Neuronal stem cell (in vitro differentiated cells): ENCODE results near the gene CSNK2B.
A peak's percentile ranks its signal among the peaks of the same experiment; 100 is the strongest.

Experiments
- DNase-seq: peaks from one replicate; pipeline ENCODE4 v3.0.0-alpha.2; 2013; ENCODE audit warnings: low spot score
- H2AFZ ChIP-seq: one replicate; pipeline ENCODE4 v1.6.1; 2013; ENCODE audit warnings: mild to moderate bottlenecking, low read length, inconsistent platforms
- H2AK5ac ChIP-seq: 2 replicates; pipeline ENCODE4 v1.6.1; 2013; ENCODE audit warnings: low read depth, mild to moderate bottlenecking, inconsistent platforms, low read length, moderate library complexity, mixed read lengths
- H2BK120ac ChIP-seq: 2 replicates; pipeline ENCODE4 v1.6.1; 2013; ENCODE audit warnings: low read depth, mild to moderate bottlenecking, inconsistent platforms, low read length, moderate library complexity, mixed read lengths
- H2BK12ac ChIP-seq: one replicate; pipeline ENCODE4 v1.6.1; 2013; ENCODE audit warnings: low read length, inconsistent platforms
- H2BK15ac ChIP-seq: 2 replicates; pipeline ENCODE4 v1.6.1; 2013; ENCODE audit warnings: mild to moderate bottlenecking, low read length, inconsistent platforms, mixed read lengths
- H2BK5ac ChIP-seq: one replicate; pipeline ENCODE4 v1.6.1; 2013; ENCODE audit warnings: inconsistent platforms, mild to moderate bottlenecking, low read length, moderate library complexity
- H3K14ac ChIP-seq: one replicate; pipeline ENCODE4 v1.6.1; 2013; ENCODE audit warnings: low read length, inconsistent platforms
- H3K18ac ChIP-seq: 2 replicates; pipeline ENCODE4 v1.6.1; 2013; ENCODE audit warnings: low read length, inconsistent platforms
- H3K23ac ChIP-seq: 2 replicates; pipeline ENCODE4 v1.6.1; 2013; ENCODE audit warnings: low read depth, mild to moderate bottlenecking, mixed read lengths, low read length, inconsistent platforms; ENCODE audit not compliant: poor library complexity
- H3K27ac ChIP-seq: replicated peaks from 3 replicates; pipeline ENCODE4 v1.5.1; 2013; ENCODE audit warnings: low read length, inconsistent platforms
- H3K27me3 ChIP-seq, 3 experiments: 2 replicates each; pipeline ENCODE4 v1.6.1; 2013; ENCODE audit warnings: low read length in 3 of 3, mild to moderate bottlenecking in 2 of 3, inconsistent platforms in 1 of 3, low read depth in 1 of 3, mixed read lengths in 1 of 3, moderate library complexity in 1 of 3; ENCODE audit not compliant: control insufficient read depth in 3 of 3, insufficient read depth in 3 of 3
- H3K36me3 ChIP-seq, 2 donors: replicated peaks in 1 of 2; 2 replicates each; pipeline ENCODE4 v1.6.1; 2013; ENCODE audit warnings: low read length in 2 of 2; ENCODE audit not compliant: control insufficient read depth in 2 of 2, insufficient read depth in 2 of 2
- H3K4ac ChIP-seq: 2 replicates; pipeline ENCODE4 v1.6.1; 2013; ENCODE audit warnings: inconsistent platforms, mild to moderate bottlenecking, low read length, moderate library complexity
- H3K4me1 ChIP-seq, 2 donors: 1 replicate in 1 of 2; 2 replicates in 1 of 2; pipeline ENCODE4 v1.6.1; 2013; ENCODE audit warnings: low read length in 2 of 2, low read depth in 1 of 2; ENCODE audit not compliant: control insufficient read depth in 2 of 2, insufficient read depth in 1 of 2
- H3K4me2 ChIP-seq: one replicate; pipeline ENCODE4 v1.6.1; 2013; ENCODE audit warnings: mild to moderate bottlenecking, low read length, inconsistent platforms; ENCODE audit not compliant: insufficient read depth, poor library complexity, severe bottlenecking
- H3K4me3 ChIP-seq, 2 donors: 2 replicates each; pipeline ENCODE4 v1.5.1; 2013; ENCODE audit warnings: low read length in 2 of 2, mild to moderate bottlenecking in 2 of 2, inconsistent platforms in 1 of 2, moderate library complexity in 1 of 2
- H3K79me1 ChIP-seq: one replicate; pipeline ENCODE4 v1.6.1; 2013; ENCODE audit warnings: low read depth, mild to moderate bottlenecking, inconsistent platforms, low read length, moderate library complexity
- H3K9ac ChIP-seq: one replicate; pipeline ENCODE4 v1.6.1; 2013; ENCODE audit warnings: mild to moderate bottlenecking, low read depth, low read length, inconsistent platforms; ENCODE audit not compliant: poor library complexity
- H3K9me3 ChIP-seq, 2 donors: replicated peaks in 1 of 2; 2 replicates each; pipeline versions ENCODE3 to v1.6.1; 2013; ENCODE audit warnings: low read length in 2 of 2, mild to moderate bottlenecking in 2 of 2, inconsistent platforms in 1 of 2, low read depth in 1 of 2, mixed read lengths in 1 of 2, moderate library complexity in 1 of 2; ENCODE audit not compliant: control insufficient read depth in 2 of 2, insufficient read depth in 1 of 2
- H4K8ac ChIP-seq: one replicate; pipeline ENCODE4 v1.6.1; 2013; ENCODE audit warnings: low read depth, mild to moderate bottlenecking, inconsistent platforms, low read length, moderate library complexity
- H4K91ac ChIP-seq: one replicate; pipeline ENCODE4 v1.6.1; 2013; ENCODE audit warnings: low read length, low read depth, mild to moderate bottlenecking, inconsistent platforms; ENCODE audit not compliant: poor library complexity
- WGBS, 2 donors: extraction: QIAGEN DNeasy Blood & Tissue Kit; methylation state at CpG; one replicate each; pipeline ENCODE4 v1.1.7; 2013; ENCODE audit warnings: missing lambda C conversion rate in 2 of 2, mixed read lengths in 1 of 2; ENCODE audit not compliant: insufficient read length in 2 of 2, insufficient replicate concordance in 1 of 2; ENCODE audit errors: extremely low coverage in 2 of 2; 5-methylcytosine and 5-hydroxymethylcytosine counted together

CSNK2B gene

DNA sequence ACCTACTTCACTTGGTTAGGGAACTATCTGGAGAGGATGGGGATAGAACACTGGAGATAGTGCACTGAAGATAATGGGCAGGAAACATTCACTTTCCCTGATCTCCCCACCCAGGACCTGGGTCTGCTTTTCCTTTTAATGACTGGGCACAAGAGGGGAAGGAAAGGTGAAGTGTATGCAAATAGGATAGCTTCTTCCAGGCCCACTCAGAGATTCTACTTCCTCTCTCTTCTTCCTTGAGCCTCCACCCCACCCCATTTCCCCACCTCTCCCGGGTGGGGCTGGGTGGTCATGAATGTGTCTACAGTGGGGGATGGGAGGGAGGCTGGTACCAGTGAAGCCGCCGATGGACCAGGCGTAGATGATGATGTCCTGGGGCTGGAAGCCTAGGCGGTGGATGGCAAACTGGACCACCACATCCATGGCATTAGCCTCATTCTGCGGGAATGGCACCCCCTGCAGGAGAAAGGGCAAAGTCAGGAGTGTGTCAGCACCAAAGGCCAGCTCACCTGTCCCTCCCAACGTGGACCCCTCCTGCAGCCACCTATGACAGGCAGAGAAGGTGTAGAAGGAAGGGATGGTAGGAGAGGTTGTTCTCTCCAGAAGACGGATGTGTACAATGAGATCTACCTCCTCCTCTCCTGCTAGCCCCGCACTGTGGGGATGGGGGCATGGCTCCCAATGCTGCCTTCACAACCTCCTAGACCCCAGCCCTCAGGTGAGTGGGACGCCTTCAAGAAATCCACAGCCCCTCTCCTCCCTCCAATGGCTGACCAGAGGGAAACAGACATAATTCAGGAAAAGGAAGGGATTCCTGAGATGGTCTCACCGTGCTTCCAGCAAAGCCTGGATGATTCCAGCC lies 23.6 kb downstream of the CSNK2B start:
- Histone ChIP-seq H3K9ac (no peak overlapping the region), H2BK15ac (no peak overlapping the region), H3K4me3 (no peak overlapping the region), H3K4me1 (peaks cover 0 to 2% of the 10 kb centered on the region in 2 donors), H4K91ac (no peak overlapping the region), H3K14ac (no peak overlapping the region), H2AFZ (no peak overlapping the region), H3K23ac (no peak overlapping the region), H3K4me2 (no peak overlapping the region), H2BK120ac (no peak overlapping the region), H3K9me3 (no peaks in the 10 kb centered on the region), H2BK12ac (no peak overlapping the region), H3K79me1 (no peaks in the 10 kb centered on the region), H3K27ac (no peak overlapping the region), H3K36me3 (peaks cover 46 to 92% of the 10 kb centered on the region in 2 donors), H2AK5ac (no peak overlapping the region), H3K18ac (no peak overlapping the region), H3K4ac (no peak overlapping the region), H2BK5ac (no peak overlapping the region), H4K8ac (no peak overlapping the region), H3K27me3 (no peaks in the 10 kb centered on the region)
- no peak for DNase-seq
- WGBS, 2 donors, result no CpG with 5 or more reads among the region's 11 CpGs

- Histone ChIP-seq H2BK120ac (no peak overlapping the region), H3K4me3 (no peak overlapping the region), H4K8ac (no peak overlapping the region), H3K23ac (no peak overlapping the region), H3K9ac (peak overlapping the region; percentile 32), H3K27ac (no peak overlapping the region), H4K91ac (no peak overlapping the region), H3K36me3 (peaks cover 50 to 97% of the 10 kb centered on the region in 2 donors), H3K79me1 (no peaks in the 10 kb centered on the region), H2AK5ac (no peak overlapping the region), H3K4me1 (peaks cover 0 to 2% of the 10 kb centered on the region in 2 donors), H3K27me3 (no peaks in the 10 kb centered on the region), H2AFZ (no peak overlapping the region), H3K4ac (no peak overlapping the region), H3K14ac (no peak overlapping the region), H3K4me2 (no peak overlapping the region), H2BK5ac (no peak overlapping the region), H2BK12ac (no peak overlapping the region), H2BK15ac (no peak overlapping the region), H3K9me3 (no peaks in the 10 kb centered on the region), H3K18ac (no peak overlapping the region)
- no CpG with 5 or more reads among the region's 10 CpGs for WGBS, 2 donors
- no peak for DNase-seq
Observed at GRCh38 chr6:31690231-31691077, 24.6 kb downstream of the CSNK2B start.

DNA sequence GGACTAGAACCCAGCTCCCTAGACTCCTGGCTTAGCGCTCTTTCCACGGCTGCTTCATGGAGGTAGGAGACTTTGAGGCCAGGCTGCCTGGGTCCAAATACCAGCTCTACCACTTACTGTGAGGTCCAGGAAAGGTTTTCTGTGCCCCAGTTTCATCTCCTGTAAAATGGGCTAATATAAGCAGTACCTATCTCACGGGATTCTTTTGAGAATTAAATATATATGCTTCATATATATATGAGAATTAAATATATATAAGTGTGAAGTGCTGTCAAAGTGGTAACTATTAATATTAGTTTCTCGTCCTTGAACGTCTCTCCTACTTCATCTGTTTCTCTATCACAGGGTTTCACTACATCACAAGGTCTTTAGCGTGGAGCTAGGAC lies 25.2 kb downstream of the CSNK2B start:
- Histone ChIP-seq H3K9me3 (no peaks in the 10 kb centered on the region), H2AFZ (no peak overlapping the region), H3K79me1 (no peaks in the 10 kb centered on the region), H4K8ac (no peak overlapping the region), H3K4me3 (no peak overlapping the region), H3K4ac (no peak overlapping the region), H3K4me2 (no peak overlapping the region), H3K27me3 (no peaks in the 10 kb centered on the region), H2BK120ac (no peak overlapping the region), H3K27ac (no peak overlapping the region), H3K9ac (no peak overlapping the region), H2BK5ac (no peak overlapping the region), H3K4me1 (peaks cover 0 to 2% of the 10 kb centered on the region in 2 donors), H2AK5ac (no peak overlapping the region), H3K36me3 (peaks cover 50 to 96% of the 10 kb centered on the region in 2 donors), H4K91ac (no peak overlapping the region), H3K18ac (no peak overlapping the region), H2BK15ac (no peak overlapping the region), H2BK12ac (no peak overlapping the region), H3K14ac (no peak overlapping the region), H3K23ac (no peak overlapping the region)
- no peak for DNase-seq
- WGBS, 2 donors, result no CpG with 5 or more reads among the region's 6 CpGs

GRCh38 chr6:31691564-31692108 lies 25.8 kb downstream of the CSNK2B start:
- Histone ChIP-seq H3K79me1 (no peaks in the 10 kb centered on the region), H3K9me3 (no peaks in the 10 kb centered on the region), H3K4me2 (peak overlapping the region; percentile 18), H3K23ac (no peak overlapping the region), H2AK5ac (no peak overlapping the region), H3K27me3 (no peaks in the 10 kb centered on the region), H2BK15ac (no peak overlapping the region), H3K4me1 (peaks cover 0 to 2% of the 10 kb centered on the region in 2 donors), H3K18ac (no peak overlapping the region), H3K4me3 (no peak overlapping the region), H3K4ac (no peak overlapping the region), H3K14ac (no peak overlapping the region), H4K91ac (no peak overlapping the region), H2BK5ac (no peak overlapping the region), H3K27ac (no peak overlapping the region), H2BK12ac (no peak overlapping the region), H2AFZ (no peak overlapping the region), H3K36me3 (peaks cover 51 to 96% of the 10 kb centered on the region in 2 donors), H4K8ac (no peak overlapping the region), H3K9ac (no peak overlapping the region), H2BK120ac (no peak overlapping the region)
- no CpG with 5 or more reads among the region's 12 CpGs for WGBS, 2 donors
- DNase-seq, result no peak
